Endothelial cell of hepatic sinusoid (primary cell): ENCODE measurements around the gene HIPK4.

Experiments
- in situ Hi-C: cut with HindIII; loops from 2 replicates; pipeline ENCODE4 v1.10.0; 2017; ENCODE audit warnings: low sequenced_read_pairs

The HIPK4 gene

DNA sequence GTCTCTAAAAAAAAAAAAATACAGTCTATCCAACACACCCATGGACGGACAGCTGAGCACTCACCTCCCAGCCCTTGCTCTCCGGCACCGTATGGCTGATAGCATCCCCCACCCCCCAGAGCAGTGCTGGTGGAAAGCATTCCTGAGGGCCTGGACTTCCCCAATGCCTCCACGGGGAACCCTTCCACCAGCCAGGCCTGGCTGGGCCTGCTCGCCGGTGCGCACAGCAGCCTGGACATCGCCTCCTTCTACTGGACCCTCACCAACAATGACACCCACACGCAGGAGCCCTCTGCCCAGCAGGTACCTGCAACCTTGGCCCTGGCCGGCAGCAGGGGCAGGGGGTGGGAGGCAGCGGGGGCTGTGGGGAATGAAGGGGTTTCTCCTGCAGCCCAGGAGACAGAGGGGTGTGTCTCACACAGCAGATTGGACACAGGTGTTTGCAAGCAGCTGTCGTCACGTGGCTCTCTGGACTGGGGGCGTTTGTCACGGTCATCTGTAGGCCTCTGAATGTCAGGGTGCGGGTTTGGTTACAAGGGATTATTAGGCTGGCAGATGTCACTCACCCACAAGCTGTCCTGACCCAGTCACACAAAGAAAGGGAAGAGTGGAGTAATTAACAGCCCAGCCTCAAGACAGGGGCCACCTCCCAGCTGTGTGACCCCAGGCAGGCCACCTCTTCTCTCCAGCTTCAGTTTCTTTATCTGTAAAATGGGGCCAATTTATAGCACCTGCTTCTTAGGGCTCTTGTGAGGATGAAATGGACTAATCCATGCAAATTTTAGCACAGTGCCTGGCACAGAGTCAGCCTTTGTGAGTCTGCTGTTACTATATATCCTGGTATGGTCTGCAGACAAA is 22.2 kb downstream of the HIPK4 start:
- in situ Hi-C loops, result no loop called here

GRCh38 chr19:40366697-40367561 is 23.1 kb downstream of the HIPK4 start:
- in situ Hi-C loops, result no loop called here

GRCh38 chr19:40365613-40366401 is 24.2 kb downstream of the HIPK4 start:
- in situ Hi-C loops, result no loop called here

DNA sequence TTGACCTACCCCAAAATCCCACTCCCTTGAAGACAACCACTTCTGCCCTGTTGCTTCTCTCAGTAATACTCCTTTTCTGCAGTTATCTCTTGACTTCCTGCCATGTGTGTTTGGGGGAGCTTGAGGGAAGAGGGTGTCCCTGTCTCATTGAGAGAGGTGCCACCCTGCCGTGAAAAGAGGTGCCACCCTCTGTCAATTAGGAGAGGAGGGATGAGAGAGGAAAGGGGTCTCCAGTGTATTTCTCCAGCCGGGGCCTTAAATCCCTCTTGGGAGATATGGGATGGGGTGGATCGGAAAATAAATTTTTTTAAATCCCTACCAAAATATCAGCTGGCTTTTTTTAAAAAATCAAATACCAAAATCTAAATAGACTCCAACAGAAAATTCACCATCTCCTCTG is 25.0 kb downstream of the HIPK4 start:
- in situ Hi-C loops, result no loop called here

- in situ Hi-C loops, result no loop called here
These were observed 26.9 kb downstream of the HIPK4 start for GRCh38 chr19:40363069-40363468.

DNA sequence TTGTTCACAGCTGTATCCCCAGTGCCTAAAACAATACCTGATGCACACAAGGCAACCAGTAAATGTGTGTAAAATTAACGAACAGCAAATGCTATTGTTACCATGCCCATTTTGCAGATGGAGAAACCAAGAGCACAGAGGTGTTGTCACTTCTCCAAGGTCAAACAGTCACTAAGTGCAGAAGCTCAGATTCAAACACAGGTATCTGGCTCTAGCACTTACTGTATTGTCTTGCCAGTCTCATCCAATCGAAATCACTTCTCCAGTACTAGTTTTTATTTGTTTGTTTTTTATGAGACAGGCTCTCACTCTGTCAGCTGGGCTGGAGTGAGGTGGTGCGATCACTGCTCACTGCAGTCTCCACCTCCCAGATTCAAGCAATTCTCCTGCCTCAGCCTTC is 27.8 kb downstream of the HIPK4 start:
- in situ Hi-C loops, result no loop called here

- in situ Hi-C loops, result no loop called here
These were observed 29.2 kb downstream of the HIPK4 start for GRCh38 chr19:40360708-40361241.

DNA sequence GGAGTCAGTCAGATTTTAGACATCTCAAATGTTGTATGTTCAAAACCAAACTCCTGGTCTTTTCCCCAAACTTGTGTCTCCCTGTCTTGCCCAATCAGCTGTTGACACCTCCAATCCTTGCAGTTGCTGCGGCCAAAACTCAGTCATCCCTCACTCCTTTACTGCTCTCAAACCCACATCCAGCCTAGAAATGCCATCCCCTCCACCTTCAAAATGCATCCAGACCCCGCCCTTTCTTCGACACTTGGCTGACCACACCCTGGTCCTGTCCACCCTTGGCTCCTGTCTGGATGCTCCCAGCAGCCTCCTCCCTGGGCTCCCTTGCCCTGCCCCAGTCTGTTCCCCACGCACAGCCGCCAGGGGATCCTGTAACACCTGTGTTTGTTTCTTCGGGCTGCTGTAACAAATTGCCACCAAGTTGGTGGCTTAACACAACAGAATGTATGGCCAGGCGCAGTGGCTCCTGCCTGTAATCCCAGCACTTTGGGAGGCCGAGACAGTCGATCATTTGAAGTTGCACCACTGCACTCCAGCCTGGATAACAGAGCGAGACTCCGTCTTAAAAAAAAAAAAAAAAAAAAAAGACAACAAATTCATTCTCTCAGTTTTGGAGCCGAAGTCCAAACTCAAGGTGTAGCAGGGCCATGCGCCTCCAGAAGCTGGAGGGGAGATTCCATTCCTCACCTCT is 29.8 kb downstream of the HIPK4 start:
- in situ Hi-C loops, result no loop called here

- in situ Hi-C loops, result no loop called here
These were observed 31.2 kb downstream of the HIPK4 start for GRCh38 chr19:40358773-40359172.

GRCh38 chr19:40357640-40358039 is 32.3 kb downstream of the HIPK4 start:
- in situ Hi-C loops, result no loop called here

DNA sequence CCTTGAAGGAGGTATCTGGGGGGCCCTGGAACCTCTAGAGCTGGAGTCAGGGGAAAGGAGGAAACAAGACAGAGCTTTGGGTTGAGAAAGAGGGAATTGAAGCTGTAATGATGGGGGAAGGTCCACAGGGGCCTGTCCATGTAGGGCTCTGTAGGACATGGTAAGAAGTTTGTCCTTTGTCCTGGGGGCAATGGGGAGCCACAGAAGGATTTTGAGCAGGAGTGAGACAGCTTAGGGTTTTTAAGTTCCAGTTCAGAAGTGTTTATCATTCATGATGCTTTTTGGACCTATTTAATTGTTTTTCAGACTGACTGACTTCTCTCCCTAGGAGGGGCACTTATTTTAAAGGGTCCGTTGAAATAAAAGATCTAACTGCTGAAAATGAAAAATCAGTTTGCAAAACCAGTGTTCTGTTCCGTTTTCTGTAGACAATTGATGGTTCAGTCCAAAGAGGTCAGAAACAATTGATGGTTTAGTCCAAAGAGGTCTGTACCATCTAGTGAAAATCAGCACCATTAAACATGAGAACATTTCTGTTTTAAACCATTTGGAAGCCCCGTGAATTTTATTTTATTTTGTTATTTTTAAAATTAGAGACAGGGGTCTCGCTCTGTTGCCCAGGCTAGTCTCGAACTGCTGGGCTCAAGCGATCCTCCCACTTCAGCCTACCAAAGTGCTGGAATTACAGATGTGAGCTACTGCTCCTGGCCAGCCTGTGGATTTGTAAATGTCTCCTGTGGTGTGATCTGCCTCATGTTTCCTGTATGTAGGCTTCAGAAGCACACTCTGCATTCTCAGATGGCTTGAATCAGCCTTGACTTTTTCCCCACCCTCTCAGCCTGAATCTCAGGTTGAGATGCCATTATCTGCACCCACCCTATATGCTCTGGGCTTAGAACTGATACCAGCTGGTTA is 33.0 kb downstream of the HIPK4 start:
- in situ Hi-C loops, result no loop called here

DNA sequence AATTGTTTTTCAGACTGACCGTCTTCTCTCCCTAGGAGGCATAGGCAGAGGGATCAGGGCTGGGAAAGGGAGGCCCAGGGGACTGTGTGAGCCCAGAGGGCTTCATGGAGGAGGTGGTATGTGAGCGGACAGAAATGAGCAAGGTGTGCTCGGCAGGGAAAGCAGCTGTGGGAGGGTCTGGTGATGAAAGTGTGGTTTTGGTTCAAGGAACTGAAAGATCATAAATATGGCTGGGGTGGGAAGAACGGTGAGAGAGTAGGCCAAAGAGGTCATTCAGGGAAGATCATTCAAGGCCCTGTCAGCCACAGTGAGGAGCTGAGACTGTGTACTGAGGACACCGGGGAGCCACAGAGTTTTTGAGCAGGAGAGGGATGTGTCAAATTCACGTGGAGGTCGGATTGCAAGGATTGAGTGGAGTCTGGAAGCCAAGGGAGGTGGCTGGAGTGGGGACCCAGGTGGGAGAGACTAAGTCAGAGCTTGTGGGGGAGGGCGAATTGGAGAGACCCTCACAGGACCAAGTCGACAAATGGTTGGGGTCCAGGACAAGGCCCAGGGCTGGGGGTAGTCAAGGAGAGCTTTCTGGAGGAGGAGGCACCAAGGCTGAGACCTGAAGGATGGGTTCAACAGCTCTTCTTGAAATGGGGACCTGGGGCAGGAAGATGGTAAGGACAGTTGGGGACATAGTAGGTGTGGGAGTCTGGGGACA is 33.9 kb downstream of the HIPK4 start:
- in situ Hi-C loops, result no loop called here

- in situ Hi-C loops, result no loop called here
These were observed 40.9 kb downstream of the HIPK4 start for GRCh38 chr19:40348961-40349507.

DNA sequence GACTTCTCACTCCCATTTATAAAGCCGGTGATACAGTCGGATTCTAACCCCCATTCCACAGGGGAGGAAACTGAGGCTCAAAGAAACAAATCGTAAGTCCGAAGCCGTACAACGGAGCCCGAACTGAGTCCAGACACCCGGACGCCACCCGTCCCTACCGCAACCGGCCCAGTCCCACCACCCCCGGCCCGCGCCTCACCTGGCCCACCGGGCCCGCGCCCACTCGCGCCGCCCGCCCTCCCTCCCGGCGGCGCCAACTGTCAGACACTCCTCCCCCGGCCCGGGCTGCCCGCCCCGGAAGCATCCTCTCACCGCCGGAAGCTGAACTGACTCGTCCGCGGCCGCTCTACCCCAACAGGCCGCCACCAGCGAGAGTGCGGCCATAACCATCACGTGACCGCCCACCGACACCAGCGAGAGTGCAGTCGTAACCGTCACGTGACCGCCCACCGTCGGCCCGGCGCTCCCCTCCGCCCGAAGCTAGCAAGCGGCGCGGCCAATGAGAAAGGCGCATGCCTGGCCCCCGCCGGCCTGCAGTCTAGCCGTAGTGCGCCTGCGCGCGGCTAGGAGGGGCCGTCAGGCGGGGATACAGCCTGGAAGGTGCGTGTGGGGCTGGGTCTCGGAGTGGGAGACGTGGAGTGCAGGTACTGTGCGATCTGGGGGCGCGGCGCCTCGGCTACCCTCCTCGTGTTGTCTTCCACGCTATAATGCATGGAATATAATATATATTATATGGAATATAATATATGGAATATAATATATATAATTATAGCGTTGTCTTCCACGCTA is 41.7 kb downstream of the HIPK4 start, which contains the start of the genes C19orf47 and PLD3:
Gene C19orf47, minus strand, starts transcription at position 273 of the 789 bp plus-strand sequence. CDS start 6,540 bp downstream, outside the sequence.
Gene PLD3, plus strand, starts transcription at position 571 of the 789 bp plus-strand sequence. CDS start 17,789 bp downstream, outside the sequence.
- in situ Hi-C loops, result no loop called here

- in situ Hi-C loops, result no loop called here
These were observed 45.6 kb downstream of the HIPK4 start for GRCh38 chr19:40344422-40344821.

- in situ Hi-C loops, result no loop called here
These were observed 47.2 kb downstream of the HIPK4 start for GRCh38 chr19:40342644-40343311.
